HG02973 (cell line): Measurements from ENCODE around the gene GPR39.

Experiments
- ATAC-seq: cut with Tn5 transposase; IDR thresholded peaks from one replicate; pipeline ENCODE4 v1.9.1; 2021; ENCODE audit warnings: moderate library complexity; ENCODE audit not compliant: unreplicated experiment

The GPR39 gene

DNA sequence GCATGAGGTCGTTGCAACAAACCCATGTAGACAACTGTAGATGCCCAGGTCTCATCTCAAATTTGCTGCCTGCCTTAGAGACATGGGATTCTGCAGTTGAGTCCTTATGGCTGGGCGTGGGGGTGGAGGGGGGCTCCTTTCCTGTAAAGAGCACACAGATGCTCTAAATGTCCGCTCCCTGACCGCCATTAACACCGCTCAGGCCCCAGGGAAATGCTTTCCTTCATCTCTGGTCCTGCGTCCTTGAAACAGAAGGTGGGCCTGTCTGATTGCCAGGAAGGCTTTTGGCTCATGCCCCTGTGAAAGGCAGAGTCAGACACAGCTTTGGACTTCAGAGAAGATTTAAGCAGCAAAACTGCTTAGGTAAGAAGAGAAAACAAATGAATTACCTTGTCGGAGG, 25.7 kb downstream of the GPR39 start:
- ATAC-seq = no peak

DNA sequence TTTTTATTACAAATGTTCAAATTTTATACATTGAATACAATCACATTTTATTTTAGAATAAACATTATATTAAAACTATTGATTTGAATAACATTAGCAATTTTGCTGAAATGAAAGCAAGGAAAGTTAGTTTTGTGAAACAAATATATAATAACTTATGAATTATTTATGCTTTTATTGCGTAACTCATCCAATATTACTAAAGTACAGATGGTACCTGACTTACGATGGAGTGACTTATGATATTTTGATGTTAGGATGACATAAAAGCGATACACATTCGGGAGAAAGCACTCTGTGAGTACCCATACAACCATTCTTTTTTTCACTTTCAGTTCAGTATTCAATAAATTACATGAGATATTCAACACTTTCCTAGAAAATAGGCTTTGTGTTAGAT, 26.5 kb downstream of the GPR39 start:
- ATAC-seq = no peak

- ATAC-seq = no peak
Measured at GRCh38 chr2:132446444-132446843, 29.8 kb downstream of the GPR39 start.

DNA sequence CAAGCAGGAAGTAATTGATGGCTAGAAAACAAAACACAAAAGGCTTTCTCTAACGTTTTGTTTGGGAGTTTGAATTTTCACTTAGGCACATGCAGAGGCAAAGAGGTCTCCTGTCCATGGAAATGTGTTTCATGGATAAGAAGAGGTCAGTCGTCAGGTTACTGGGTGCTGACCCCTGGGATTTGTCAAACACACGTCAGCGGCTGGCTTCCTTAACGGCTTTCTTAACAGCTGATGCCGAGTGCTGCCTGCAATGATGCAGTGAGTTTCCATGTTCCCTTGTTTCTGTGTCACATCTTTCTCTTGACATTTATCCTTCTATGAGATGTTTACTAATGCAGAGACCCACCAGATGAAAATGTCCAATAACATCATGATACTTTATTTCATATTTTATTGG, 31.7 kb downstream of the GPR39 start:
- no peak for ATAC-seq

- no peak for ATAC-seq
Measured at GRCh38 chr2:132448771-132449170, 32.2 kb downstream of the GPR39 start.

DNA sequence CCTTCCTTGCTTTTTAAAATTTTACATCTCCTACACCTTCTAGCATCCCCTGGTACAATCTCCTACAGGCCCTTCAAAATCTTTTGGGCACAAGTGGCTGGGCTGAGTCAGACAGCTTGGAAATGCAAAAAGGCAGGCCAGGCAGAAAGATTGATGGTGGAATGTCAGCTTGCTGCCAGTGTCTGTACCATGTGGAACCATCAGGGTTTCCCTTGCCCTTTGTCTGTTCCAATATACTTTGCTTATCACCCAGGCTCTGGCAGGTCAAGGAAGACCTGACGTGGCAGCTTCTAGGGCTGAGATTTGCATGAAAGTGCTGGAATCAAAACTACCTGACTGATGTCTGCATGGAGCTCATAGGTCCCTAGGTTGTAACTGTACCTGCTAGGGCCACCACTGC, 33.3 kb downstream of the GPR39 start:
- no peak for ATAC-seq

- no peak for ATAC-seq
Measured at GRCh38 chr2:132460781-132461180, 44.2 kb downstream of the GPR39 start.

- ATAC-seq = no peak
Measured at GRCh38 chr2:132462236-132462635, 45.6 kb downstream of the GPR39 start.

- no peak for ATAC-seq
Measured at GRCh38 chr2:132463719-132464118, 47.1 kb downstream of the GPR39 start.

DNA sequence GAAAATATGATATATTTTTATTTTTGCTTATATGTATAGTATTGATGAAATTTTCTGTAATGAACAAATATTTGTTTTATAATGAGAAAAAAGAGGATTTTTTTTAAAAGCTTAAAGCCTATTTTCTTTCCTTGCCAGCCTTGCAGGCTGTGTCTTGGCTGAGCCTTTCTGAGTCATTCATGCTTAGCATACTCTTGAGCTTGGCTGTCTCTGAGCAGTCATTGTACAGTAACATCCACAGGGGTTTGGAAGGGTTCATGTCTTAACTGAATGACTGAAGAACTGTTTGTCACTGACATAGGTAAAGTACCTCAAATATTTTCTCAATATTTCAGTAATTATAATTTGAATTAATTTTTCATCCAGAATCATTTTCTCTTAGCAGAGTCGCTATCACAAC, 49.3 kb downstream of the GPR39 start:
- ATAC-seq = no peak

GRCh38 chr2:132466428-132467028, 49.9 kb downstream of the GPR39 start:
- no peak for ATAC-seq

GRCh38 chr2:132468821-132469675, 52.4 kb downstream of the GPR39 start:
- no peak for ATAC-seq

DNA sequence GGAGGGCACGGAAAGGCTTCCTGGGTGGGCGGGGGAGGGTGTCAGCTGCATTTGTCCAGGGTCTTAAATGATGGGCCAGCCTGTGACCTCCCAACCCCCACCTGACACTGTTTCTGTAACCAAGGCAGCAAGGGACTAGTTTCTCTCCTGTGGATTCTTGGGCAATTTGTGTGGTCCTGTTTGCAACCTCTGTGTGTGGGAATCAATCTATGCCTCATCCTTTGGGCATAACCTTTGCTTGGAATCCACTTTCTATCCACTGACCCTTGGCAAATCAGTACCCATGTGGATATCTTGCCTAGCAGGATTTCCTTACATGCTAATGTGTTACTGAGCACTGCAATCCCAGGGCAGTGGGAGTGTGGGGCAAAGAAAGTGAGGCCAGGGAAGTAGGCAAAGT, 54.1 kb downstream of the GPR39 start:
- no peak for ATAC-seq

- no peak for ATAC-seq
Measured at GRCh38 chr2:132473174-132473883, 56.7 kb downstream of the GPR39 start.

GRCh38 chr2:132475615-132476014, 59.0 kb downstream of the GPR39 start:
- no peak for ATAC-seq

- no peak for ATAC-seq
Measured at GRCh38 chr2:132477436-132477835, 60.8 kb downstream of the GPR39 start.

DNA sequence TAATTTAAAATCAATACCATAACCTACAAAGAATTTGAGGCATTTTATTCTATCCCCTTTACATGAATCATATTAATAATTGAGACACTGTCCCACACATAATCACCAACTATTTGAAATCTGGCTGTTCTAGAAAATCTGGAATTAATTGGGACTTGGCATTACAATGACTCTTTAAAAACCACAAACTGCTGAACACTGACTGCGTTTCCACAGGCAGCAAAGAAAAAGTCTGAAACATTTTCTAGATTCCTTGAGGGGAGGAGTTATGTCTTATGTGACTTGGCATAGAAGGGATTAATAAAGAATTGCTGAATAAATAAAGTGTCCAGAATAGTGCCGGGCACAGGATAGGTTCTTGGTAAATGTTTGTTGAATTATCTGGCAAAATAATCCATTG, 61.4 kb downstream of the GPR39 start:
- no peak for ATAC-seq

DNA sequence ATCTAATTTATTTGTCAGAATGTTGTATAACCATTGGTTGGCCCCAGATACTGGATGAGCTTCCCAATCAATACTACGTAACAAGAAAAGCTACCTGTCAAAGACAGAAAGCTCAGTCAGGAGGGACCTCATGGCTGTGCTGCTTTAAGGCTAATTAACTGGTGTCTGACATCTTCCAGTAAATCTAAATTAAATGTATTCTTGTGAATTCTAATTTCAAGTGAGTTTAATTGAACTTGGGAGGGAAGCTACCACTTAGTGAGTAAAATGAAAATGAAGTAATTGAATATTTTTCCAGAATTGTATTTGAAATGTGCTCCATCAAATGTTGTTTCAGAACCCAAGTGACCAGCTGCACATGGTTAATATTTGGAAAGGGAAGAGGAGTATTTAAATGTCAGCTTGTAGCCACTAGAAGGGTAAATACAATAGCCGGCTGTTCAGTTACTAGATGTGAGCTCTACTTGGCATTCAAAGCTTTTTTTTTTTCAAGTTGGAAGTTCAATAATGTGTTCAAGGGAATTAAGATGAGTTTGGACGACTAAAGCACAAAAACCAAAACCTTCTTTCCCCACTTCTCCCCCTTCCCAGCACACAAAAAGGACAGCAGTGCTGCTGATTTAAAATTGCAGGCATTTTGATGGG, 62.0 kb downstream of the GPR39 start:
- ATAC-seq = no peak

DNA sequence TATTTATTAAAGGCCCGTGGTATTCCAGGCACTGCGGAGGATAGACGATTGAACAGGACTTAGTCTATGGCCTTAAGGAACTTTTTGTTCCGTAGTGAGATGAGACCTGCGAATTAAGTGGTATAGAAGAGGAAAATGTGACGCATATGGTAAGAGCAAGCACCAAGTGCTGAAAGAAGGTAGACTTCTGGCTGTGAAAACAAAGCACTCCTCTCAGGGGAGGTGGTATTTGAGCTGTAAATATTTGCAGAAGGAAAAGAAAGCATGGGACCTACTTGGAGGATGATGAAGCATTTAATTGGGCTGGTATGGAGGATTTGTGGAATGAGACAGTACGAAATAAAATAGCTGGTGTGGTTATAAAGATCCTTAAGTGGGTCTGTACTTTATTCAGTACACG, 62.5 kb downstream of the GPR39 start:
- ATAC-seq = no peak

GRCh38 chr2:132482821-132483220, 66.2 kb downstream of the GPR39 start:
- ATAC-seq = no peak

GRCh38 chr2:132484144-132484543, 67.5 kb downstream of the GPR39 start:
- no peak for ATAC-seq

DNA sequence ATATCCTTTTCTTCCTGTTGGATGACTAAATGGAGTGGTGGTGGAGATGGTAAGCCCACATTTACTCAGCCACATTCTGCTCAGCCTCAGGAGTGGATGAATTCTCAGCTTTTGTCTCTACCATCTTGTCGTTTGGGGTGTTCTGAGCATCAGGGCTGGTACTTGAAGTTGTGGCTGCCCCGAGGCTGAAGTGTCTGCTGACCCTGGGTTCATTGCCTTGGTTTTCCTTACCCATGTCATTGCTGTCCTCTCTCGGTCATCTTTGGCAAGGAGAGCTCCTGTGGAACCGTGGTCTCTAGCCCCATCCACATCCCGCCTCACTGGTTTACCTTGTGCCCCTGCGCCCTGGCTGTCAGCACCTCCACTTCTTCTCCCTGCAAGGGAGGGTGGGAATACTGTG, 71.9 kb downstream of the GPR39 start:
- ATAC-seq = no peak
